Measurements from ENCODE around the gene CUL7.

The CUL7 gene

DNA sequence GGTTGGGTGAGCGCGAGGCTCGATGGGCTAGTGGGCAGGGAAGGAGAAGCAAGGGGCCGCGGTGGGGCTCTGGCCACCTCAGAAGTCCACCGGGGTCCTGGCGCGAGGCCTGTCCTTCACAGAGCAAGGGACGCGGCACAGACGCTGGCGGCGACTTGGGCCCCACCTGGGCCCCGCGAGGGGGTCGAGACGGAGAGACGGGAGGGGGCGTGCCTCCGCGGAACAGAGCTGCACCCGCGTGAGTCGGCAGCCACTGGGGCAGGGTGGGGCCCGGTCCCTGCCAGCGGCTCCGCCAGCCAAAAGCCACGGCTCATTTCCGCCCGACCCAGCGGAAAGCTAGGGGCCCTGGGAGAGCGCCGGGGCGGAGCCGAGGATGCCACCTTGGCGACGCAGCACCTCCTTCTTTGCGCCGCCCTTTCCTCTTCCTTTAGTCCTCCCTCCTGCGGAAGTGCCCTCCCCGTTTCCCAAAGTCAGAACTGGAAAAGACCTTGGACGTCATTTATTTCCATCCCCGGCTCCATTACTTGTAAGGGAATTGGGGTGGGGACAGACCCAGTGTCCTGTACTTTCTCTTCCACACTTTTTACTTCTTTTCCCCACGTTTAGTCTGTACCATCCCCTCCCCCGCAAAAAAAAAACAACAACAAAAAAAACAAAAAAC is at the start of gene CUL7:
Gene CUL7, minus strand, starts transcription at position 307 of the 661 bp plus-strand sequence. CDS start 1,063 bp downstream, outside the sequence.
- H3K36me3 ChIP-seq (replicated peaks), result peaks cover 61% of the 10 kb centered on the region
- H3K4me1 ChIP-seq, result peaks cover 14% of the 10 kb centered on the region
- no peaks in the 10 kb centered on the region for H3K27me3 ChIP-seq (ENCODE audit: low read depth)
- in situ Hi-C loops (cut with MboI; ENCODE audit: low sequenced_read_pairs), result no loop called here
- peak within 1 kb of the TSS; percentile 87 for H3K4me3 ChIP-seq
- no peaks in the 10 kb centered on the region for H3K9me3 ChIP-seq
- peak; percentile 96 for DNase-seq (ENCODE audit: low spot score in 2 of 2)

DNA sequence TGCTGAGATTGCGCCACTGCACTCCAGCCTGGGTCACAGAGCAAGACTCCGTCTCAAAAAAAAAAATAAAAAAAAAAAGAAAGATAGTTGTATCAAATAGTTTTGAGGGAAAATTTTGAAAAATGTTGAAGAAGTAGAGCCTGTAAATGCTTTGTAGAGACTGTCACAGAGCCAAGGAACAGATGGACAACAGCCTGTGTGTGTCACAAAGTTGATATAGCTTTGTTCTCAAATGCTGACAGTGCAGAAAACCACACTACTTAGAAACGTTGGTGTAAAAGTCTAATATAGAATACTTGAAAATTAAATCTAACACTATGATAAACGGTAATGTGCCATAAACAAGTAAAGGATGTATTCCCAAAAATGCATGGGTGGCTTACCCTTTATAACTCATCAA is 47.8 kb upstream of the CUL7 start:
- H3K27me3 ChIP-seq (ENCODE audit: low read depth), result no peaks in the 10 kb centered on the region
- no peaks in the 10 kb centered on the region for H3K9me3 ChIP-seq
- no peak overlapping the region for H3K4me3 ChIP-seq
- no peak for DNase-seq (ENCODE audit: low spot score in 2 of 2)
- in situ Hi-C loops (cut with MboI; ENCODE audit: low sequenced_read_pairs), result no loop called here
- H3K4me1 ChIP-seq, result peaks cover 6% of the 10 kb centered on the region
- H3K36me3 ChIP-seq (replicated peaks), result no peaks in the 10 kb centered on the region

DNA sequence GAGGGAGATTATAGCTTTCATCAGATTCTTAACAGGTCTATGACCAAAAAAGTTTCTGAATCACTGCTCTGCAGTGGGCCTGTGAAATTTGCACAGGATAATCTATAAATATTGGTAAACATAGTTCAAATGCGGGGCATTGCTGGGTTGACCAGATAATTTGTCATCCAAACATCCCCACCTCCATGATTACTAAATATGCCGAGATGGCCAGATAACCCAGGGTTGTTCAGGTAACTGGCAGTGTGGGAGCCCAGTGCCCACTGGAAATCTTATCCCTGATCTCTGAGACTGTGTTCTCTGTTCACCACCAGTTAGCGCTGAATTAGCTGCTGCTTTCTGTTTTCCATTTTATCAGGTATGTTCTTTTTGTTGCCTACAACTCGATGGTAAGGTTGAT is 43.9 kb upstream of the CUL7 start:
- in situ Hi-C loops (cut with MboI; ENCODE audit: low sequenced_read_pairs), result no loop called here
- no peak overlapping the region for H3K4me3 ChIP-seq
- H3K36me3 ChIP-seq (replicated peaks), result no peaks in the 10 kb centered on the region
- no peaks in the 10 kb centered on the region for H3K9me3 ChIP-seq
- peaks cover 27% of the 10 kb centered on the region for H3K4me1 ChIP-seq
- no peaks in the 10 kb centered on the region for H3K27me3 ChIP-seq (ENCODE audit: low read depth)
- no peak for DNase-seq (ENCODE audit: low spot score in 2 of 2)

DNA sequence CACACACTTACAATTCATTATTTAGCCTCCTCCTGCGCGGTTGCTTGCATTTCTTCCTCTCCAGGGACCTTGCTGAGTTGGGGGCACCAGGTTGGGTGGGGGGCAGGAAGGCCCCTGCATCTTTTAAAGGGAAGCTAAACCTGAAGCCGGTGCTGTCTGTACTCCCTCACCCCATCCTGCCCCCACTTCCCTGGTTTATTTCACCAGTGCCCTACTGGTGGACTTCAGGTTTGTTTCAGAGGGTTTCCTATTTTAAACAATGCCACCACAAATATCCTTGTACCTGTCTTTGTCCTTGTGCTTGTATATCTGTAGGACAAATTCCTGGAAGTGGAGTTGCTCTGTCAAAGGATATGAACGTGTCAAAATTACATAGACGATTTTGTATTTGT is 43.4 kb upstream of the CUL7 start:
- no peak overlapping the region for H3K4me3 ChIP-seq
- no peaks in the 10 kb centered on the region for H3K27me3 ChIP-seq (ENCODE audit: low read depth)
- no peaks in the 10 kb centered on the region for H3K36me3 ChIP-seq (replicated peaks)
- H3K9me3 ChIP-seq, result no peaks in the 10 kb centered on the region
- no peak for DNase-seq (ENCODE audit: low spot score in 2 of 2)
- in situ Hi-C loops (cut with MboI; ENCODE audit: low sequenced_read_pairs), result no loop called here
- H3K4me1 ChIP-seq, result peaks cover 28% of the 10 kb centered on the region

GRCh38 chr6:43096451-43097097 is 42.9 kb upstream of the CUL7 start:
- in situ Hi-C loops (cut with MboI; ENCODE audit: low sequenced_read_pairs), result no loop called here
- Histone ChIP-seq H3K4me1 (peaks cover 28% of the 10 kb centered on the region), H3K36me3 (replicated peaks) (no peaks in the 10 kb centered on the region), H3K27me3 (ENCODE audit: low read depth) (no peaks in the 10 kb centered on the region), H3K4me3 (no peak overlapping the region), H3K9me3 (no peaks in the 10 kb centered on the region)
- peak; percentile 50 to 65 for DNase-seq (ENCODE audit: low spot score in 2 of 2)

DNA sequence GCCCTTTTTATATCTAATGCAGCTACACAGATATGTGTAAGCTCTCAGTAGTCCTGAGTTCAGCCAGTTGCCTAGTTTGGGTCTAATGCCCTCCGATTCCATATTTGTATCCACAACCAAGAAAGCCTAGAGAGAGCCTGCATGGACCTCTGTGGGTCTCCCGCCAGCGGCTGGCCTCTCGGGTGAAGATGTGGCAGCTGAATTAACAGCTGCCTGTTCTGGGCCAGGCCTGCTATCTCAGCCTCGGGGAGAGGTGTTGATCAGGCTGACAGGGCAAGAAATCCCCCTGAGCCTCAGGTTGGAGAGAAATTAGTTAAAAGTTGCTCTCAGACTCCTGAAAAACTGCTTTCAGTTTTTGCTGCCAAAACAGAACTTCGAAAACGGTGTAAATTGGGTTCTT is 42.3 kb upstream of the CUL7 start:
- no peak overlapping the region for H3K4me3 ChIP-seq
- no peak for DNase-seq (ENCODE audit: low spot score in 2 of 2)
- in situ Hi-C loops (cut with MboI; ENCODE audit: low sequenced_read_pairs), result no loop called here
- no peaks in the 10 kb centered on the region for H3K27me3 ChIP-seq (ENCODE audit: low read depth)
- no peaks in the 10 kb centered on the region for H3K36me3 ChIP-seq (replicated peaks)
- H3K9me3 ChIP-seq, result no peaks in the 10 kb centered on the region
- H3K4me1 ChIP-seq, result peaks cover 28% of the 10 kb centered on the region

- Histone ChIP-seq H3K4me1 (peaks cover 28% of the 10 kb centered on the region), H3K27me3 (ENCODE audit: low read depth) (no peaks in the 10 kb centered on the region), H3K4me3 (peak overlapping the region; percentile 12), H3K36me3 (replicated peaks) (no peaks in the 10 kb centered on the region), H3K9me3 (no peaks in the 10 kb centered on the region)
- in situ Hi-C loops (cut with MboI; ENCODE audit: low sequenced_read_pairs), result no loop called here
- DNase-seq (ENCODE audit: low spot score in 2 of 2), result peak; percentile 67
Observed at GRCh38 chr6:43093436-43094289, 40.0 kb upstream of the CUL7 start.

DNA sequence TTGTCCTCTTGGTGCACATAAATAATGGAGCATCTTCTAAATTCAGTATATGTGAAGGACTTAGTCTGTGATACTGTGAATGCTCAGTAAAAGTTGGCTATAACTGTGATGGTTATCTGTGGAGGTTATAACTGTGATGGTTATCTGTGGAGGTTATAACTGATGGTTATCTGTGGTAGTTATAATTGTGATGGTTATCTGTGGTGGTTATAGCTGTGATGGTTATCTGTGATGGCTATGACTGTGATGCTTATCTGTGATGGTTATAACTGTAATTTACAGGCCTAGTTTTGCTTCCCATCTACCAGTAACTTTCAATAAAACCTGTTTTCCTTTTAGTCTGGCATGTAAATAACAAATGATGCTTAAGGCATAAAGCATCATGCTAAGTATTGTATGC is 39.0 kb upstream of the CUL7 start:
- peaks cover 28% of the 10 kb centered on the region for H3K4me1 ChIP-seq

GRCh38 chr6:43091436-43091991 is 37.9 kb upstream of the CUL7 start:
- Histone ChIP-seq H3K9me3 (no peaks in the 10 kb centered on the region), H3K27me3 (ENCODE audit: low read depth) (no peaks in the 10 kb centered on the region), H3K36me3 (replicated peaks) (no peaks in the 10 kb centered on the region), H3K4me3 (no peak overlapping the region), H3K4me1 (peaks cover 22% of the 10 kb centered on the region)
- no peak for DNase-seq (ENCODE audit: low spot score in 2 of 2)
- in situ Hi-C loops (cut with MboI; ENCODE audit: low sequenced_read_pairs), result no loop called here

More for the DNA sequence above, 39.0 kb upstream of the CUL7 start:
- no peaks in the 10 kb centered on the region for H3K9me3 ChIP-seq
- H3K36me3 ChIP-seq (replicated peaks), result no peaks in the 10 kb centered on the region
- in situ Hi-C loops (cut with MboI; ENCODE audit: low sequenced_read_pairs), result no loop called here
- DNase-seq (ENCODE audit: low spot score in 2 of 2), result no peak
- no peaks in the 10 kb centered on the region for H3K27me3 ChIP-seq (ENCODE audit: low read depth)
- no peak overlapping the region for H3K4me3 ChIP-seq

GRCh38 chr6:43091020-43091419 is 37.4 kb upstream of the CUL7 start:
- Histone ChIP-seq H3K36me3 (replicated peaks) (no peaks in the 10 kb centered on the region), H3K4me3 (no peak overlapping the region), H3K9me3 (no peaks in the 10 kb centered on the region), H3K27me3 (ENCODE audit: low read depth) (no peaks in the 10 kb centered on the region), H3K4me1 (peaks cover 17% of the 10 kb centered on the region)
- no peak for DNase-seq (ENCODE audit: low spot score in 2 of 2)
- in situ Hi-C loops (cut with MboI; ENCODE audit: low sequenced_read_pairs), result no loop called here

- in situ Hi-C loops (cut with MboI; ENCODE audit: low sequenced_read_pairs), result no loop called here
- Histone ChIP-seq H3K4me1 (peaks cover 14% of the 10 kb centered on the region), H3K36me3 (replicated peaks) (no peaks in the 10 kb centered on the region)
Observed at GRCh38 chr6:43090559-43090956, 36.9 kb upstream of the CUL7 start.

GRCh38 chr6:43089874-43090558 is 36.4 kb upstream of the CUL7 start:
- in situ Hi-C loops (cut with MboI; ENCODE audit: low sequenced_read_pairs), result no loop called here
- H3K36me3 ChIP-seq (replicated peaks), result no peaks in the 10 kb centered on the region
- no peaks in the 10 kb centered on the region for H3K9me3 ChIP-seq
- no peak overlapping the region for H3K4me3 ChIP-seq
- H3K4me1 ChIP-seq, result peaks cover 14% of the 10 kb centered on the region
- H3K27me3 ChIP-seq (ENCODE audit: low read depth), result no peaks in the 10 kb centered on the region
- no peak for DNase-seq (ENCODE audit: low spot score in 2 of 2)

More at GRCh38 chr6:43090559-43090956, 36.9 kb upstream of the CUL7 start:
- DNase-seq (ENCODE audit: low spot score in 2 of 2), result no peak
- H3K27me3 ChIP-seq (ENCODE audit: low read depth), result no peaks in the 10 kb centered on the region
- no peaks in the 10 kb centered on the region for H3K9me3 ChIP-seq
- H3K4me3 ChIP-seq, result no peak overlapping the region

DNA sequence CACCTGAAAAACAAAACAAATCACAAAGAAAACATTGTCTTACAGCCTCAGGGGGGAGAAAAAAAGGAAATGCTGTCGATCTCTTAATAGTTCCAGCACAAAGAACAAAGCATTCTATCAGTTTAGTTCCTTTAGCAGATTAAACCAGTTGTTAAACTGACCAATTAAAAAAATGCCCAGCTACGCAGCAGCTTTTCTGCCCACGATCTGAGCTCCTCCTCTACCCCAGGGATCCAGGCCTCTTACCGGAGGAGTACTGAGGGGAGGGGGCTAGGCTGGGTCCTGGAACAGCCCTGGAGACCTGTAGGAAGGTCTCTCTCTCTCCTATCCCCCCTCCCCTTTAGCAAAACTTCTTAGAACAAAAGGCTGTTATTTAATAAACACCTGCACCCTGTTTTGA is 35.8 kb upstream of the CUL7 start:
- no peaks in the 10 kb centered on the region for H3K27me3 ChIP-seq (ENCODE audit: low read depth)
- H3K4me1 ChIP-seq, result peaks cover 14% of the 10 kb centered on the region
- no peaks in the 10 kb centered on the region for H3K36me3 ChIP-seq (replicated peaks)
- in situ Hi-C loops (cut with MboI; ENCODE audit: low sequenced_read_pairs), result no loop called here
- DNase-seq (ENCODE audit: low spot score in 2 of 2), result no peak
- H3K9me3 ChIP-seq, result no peaks in the 10 kb centered on the region
- no peak overlapping the region for H3K4me3 ChIP-seq
